Stimulated activated CD4-positive, alpha-beta T cell treated with anti-CD3 and anti-CD28 coated beads, Interleukin-15, amount 100 ng/mL, for 1 hour (primary cell): ENCODE data around the gene ZNF84.

Experiments
- DNase-seq, 2 donors: peaks; one replicate each; pipeline ENCODE4 v3.0.0-alpha.2; 2020; ENCODE audit warnings: low read depth in 1 of 2, low spot score in 1 of 2

Gene ZNF84

GRCh38 chr12:133037207-133038005, at the start of gene ZNF84:
Gene ZNF84 (plus strand): TSS chr12:133037509. CDS start chr12:133041468, 3,959 bp downstream.
- DNase-seq: peak; percentile 92 to 95

GRCh38 chr12:132998741-132999140, 38.6 kb upstream of the ZNF84 start:
- no peak for DNase-seq

DNA sequence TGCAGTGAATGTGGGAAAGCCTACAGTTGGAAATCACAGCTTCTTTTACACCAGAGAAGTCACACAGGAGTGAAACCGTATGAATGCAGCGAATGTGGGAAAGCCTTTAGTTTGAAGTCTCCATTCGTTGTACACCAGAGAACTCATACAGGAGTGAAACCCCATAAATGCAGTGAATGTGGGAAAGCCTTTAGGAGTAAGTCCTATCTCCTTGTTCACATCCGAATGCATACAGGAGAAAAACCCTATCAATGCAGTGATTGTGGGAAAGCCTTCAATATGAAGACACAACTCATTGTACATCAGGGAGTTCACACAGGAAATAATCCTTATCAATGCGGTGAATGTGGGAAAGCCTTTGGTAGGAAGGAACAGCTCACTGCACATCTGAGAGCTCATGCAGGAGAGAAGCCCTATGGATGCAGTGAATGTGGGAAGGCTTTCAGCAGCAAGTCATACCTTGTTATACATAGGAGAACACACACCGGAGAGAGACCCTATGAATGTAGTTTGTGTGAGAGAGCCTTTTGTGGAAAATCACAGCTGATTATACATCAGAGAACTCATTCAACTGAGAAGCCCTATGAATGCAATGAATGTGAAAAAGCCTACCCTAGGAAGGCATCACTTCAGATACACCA, 26.5 kb upstream of the ZNF84 start:
- no peak for DNase-seq

- DNase-seq: no peak
Measured at GRCh38 chr12:133023566-133023965, 13.7 kb upstream of the ZNF84 start.

- DNase-seq: no peak
Measured at GRCh38 chr12:133026996-133027395, 10.3 kb upstream of the ZNF84 start.

DNA sequence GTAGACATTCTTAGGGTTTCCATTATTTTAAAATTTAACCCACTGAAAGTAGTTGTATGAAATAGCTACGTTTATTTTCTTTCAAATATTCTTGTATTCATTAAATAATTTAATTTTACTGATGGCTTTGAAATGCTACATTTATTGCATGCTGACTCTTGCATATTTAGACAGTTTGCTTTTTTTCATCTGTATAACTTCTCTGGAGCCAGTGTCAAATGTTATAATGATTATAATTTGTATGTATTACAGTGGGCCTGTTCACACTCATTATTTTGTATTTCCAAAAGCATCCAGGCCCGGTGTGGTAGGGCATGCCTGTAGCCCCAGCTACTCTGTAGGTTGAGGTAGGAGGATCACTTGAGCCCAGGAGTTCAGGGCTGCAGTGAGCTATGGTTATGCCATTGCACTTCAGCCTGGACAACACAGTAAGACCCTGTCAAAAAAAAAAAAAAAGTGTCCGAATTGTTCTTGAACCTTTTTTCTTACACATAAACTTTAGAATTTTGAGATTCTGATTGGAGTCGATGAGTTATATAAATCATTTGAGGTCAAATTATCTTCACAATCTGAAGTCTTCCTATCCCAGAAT, 905 bp downstream of the ZNF84 start:
- DNase-seq: no peak

DNA sequence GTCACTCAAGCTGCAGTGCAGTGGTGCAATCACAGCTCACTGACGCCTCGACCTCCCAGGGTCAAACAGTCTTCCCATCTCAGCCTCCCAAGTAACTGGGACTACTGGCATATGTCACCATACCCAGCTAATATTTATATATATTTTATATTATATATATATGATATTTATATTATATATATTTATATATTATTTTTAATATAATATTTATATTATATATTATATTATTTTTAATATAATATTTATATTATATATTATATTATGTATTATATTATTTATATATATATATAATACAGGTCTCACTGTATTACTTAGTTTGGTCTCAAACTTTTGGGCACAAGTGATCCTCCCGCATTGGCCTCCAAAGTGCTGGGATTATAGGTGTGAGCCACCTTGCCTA, 9.4 kb downstream of the ZNF84 start:
- DNase-seq: no peak

DNA sequence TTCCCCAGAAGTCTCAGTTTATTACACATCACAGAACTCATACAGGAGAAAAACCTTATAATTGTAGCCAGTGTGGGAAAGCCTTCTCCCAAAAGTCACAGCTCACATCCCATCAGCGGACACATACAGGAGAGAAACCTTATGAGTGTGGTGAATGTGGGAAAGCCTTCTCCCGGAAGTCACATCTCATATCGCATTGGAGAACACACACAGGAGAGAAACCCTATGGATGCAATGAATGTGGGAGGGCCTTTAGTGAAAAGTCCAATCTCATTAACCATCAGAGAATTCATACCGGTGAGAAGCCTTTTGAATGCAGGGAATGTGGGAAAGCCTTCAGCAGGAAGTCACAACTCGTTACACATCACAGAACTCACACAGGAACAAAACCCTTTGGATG, 20.1 kb downstream of the ZNF84 start:
- DNase-seq: no peak

DNA sequence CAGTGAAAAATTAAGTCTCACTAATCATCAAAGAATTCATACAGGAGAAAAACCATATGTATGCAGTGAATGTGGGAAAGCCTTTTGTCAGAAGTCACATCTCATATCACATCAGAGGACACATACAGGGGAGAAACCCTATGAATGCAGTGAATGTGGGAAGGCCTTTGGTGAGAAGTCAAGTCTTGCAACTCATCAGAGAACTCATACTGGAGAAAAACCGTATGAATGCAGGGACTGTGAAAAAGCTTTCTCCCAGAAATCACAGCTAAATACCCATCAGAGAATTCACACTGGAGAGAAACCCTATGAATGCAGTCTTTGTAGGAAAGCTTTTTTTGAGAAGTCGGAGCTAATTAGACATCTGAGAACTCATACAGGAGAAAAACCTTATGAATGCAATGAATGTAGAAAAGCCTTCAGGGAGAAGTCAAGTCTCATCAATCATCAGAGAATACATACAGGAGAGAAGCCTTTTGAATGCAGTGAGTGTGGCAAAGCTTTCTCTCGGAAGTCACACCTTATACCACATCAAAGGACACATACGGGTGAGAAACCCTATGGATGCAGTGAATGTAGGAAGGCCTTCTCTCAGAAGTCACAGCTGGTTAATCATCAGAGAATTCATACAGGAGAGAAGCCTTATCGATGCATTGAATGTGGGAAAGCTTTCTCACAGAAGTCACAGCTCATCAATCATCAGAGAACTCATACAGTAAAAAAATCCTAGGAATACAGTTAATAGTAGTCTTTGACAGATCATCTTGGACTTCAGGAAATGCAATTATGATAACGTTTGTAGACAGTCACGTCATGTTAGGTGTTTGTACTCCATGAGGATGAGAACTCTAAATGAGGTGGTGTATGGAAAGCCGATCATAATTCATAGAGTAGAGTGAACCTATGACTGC, 21.1 kb downstream of the ZNF84 start:
- no peak for DNase-seq

DNA sequence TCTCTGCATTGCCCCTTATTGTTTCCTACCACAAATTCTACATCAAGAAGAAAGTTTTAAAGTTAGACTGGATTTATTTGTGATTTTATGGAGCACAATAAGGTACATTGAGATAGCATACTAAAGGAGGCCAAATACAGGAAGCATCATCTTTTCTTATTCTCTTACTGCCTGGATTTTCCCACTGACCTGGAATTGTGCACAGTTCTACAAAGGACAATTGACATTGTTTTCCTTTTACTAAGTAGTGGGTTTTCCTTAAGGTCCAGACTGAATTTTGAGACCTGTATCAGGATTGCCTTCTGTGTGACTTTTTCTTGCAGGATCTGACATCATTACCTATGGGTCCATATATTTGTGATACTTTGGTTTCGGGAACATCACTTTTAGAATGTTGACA, 24.6 kb downstream of the ZNF84 start:
- DNase-seq: no peak

GRCh38 chr12:133063556-133063955, 26.2 kb downstream of the ZNF84 start:
- DNase-seq: no peak

DNA sequence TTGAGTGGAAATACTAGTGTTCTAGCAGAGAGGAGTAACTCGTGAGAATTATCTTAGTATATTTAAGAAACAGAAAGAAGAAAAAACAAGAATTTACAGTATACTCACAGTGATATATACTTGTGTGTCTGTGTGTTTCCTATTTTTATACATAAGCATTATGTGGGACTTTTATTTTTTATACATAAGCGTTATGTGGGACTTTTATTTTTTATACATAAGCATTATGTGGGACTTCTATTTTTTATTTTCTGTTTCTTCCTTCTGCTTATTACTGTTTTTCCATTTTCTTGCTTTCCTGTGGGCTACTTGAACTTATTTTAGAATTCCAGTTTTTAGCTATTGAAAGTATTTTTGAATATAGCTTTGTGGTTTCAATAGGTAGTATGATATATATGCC, 36.5 kb downstream of the ZNF84 start:
- DNase-seq: no peak

- peak; percentile 87 to 91 for DNase-seq
Measured at GRCh38 chr12:133080026-133080367, 42.7 kb downstream of the ZNF84 start.

- peak; percentile 87 to 90 for DNase-seq
Measured at GRCh38 chr12:133080368-133081158, 43.3 kb downstream of the ZNF84 start, which contains the start of gene ZNF140. Gene ZNF140 (plus strand): TSS chr12:133080923. CDS start chr12:133081321, 398 bp downstream.

- no peak for DNase-seq
Measured at GRCh38 chr12:133081159-133081780, 44.0 kb downstream of the ZNF84 start.

GRCh38 chr12:133083345-133083744, 46.0 kb downstream of the ZNF84 start:
- DNase-seq: no peak

DNA sequence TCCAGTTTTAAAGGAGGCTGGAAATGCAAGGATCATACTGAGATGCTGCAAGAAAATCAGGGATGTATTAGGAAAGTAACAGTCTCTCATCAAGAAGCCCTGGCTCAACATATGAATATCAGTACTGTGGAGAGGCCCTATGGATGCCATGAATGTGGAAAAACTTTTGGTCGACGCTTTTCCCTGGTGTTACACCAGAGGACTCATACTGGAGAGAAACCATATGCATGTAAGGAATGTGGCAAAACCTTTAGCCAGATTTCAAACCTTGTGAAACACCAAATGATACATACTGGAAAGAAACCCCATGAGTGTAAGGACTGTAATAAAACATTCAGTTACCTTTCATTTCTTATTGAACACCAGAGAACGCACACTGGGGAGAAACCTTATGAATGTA, 68.3 kb downstream of the ZNF84 start:
- DNase-seq: no peak

DNA sequence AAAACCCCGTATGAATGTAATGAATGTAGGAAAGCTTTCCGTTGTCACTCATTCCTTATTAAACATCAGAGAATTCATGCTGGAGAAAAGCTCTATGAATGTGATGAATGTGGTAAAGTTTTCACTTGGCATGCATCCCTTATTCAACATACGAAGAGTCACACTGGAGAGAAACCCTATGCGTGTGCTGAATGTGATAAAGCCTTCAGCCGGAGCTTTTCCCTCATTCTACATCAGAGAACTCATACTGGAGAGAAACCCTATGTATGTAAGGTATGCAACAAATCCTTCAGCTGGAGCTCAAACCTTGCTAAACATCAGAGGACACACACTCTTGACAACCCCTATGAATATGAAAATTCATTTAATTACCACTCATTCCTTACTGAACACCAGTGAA, 68.9 kb downstream of the ZNF84 start:
- DNase-seq: no peak

- DNase-seq: no peak
Measured at GRCh38 chr12:133107121-133107520, 69.8 kb downstream of the ZNF84 start.

DNA sequence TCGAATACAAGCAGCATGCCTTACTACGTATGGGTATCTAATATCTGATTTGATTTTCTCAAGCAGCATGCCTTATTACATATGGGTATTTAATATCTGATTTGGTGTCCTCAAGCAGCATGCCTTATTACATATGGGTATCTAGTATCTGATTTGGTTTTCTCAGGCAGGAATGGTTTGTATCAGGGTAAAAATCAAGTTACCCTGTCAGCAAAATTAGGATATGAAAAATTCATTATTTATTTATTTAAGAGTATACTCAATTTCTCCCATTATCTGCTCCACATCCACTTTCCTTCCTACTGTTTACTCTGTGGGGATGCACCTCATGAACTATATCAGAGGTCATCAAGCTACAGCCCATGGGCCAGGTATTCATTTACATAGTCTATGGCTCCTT, 70.8 kb downstream of the ZNF84 start:
- DNase-seq: no peak
